GM12864 (cell line): ENCODE results near the gene DDN.

Experiments used
- DNase-seq: peaks from one replicate; pipeline ENCODE4 v3.0.0-alpha.2; 2011; ENCODE audit warnings: low read depth
- H3K4me3 ChIP-seq: 2 replicates; pipeline ENCODE4 v1.5.1; 2011; ENCODE audit warnings: mild to moderate bottlenecking, low read depth, low read length, control low read depth
- CTCF ChIP-seq: IDR thresholded peaks from 2 replicates; pipeline ENCODE4 v1.5.1; 2011; ENCODE audit warnings: low read depth, mild to moderate bottlenecking, moderate library complexity, low read length, control low read depth, inconsistent platforms; ENCODE audit errors: missing control alignments

DDN gene

GRCh38 chr12:49031573-49032161, 32.5 kb upstream of the DDN start:
- H3K4me3 ChIP-seq = no peak overlapping the region
- no peak for TF ChIP-seq CTCF
- DNase-seq = no peak

GRCh38 chr12:49030714-49031572, 31.8 kb upstream of the DDN start:
- no peak for DNase-seq
- no peak for TF ChIP-seq CTCF
- H3K4me3 ChIP-seq = no peak overlapping the region

GRCh38 chr12:49030119-49030518, 30.9 kb upstream of the DDN start:
- DNase-seq = no peak
- no peak overlapping the region for H3K4me3 ChIP-seq
- no peak for TF ChIP-seq CTCF

- DNase-seq = no peak
- no peak overlapping the region for H3K4me3 ChIP-seq
- TF ChIP-seq CTCF = no peak
These were observed 29.6 kb upstream of the DDN start for GRCh38 chr12:49028666-49029275.

GRCh38 chr12:49027846-49028555, 28.8 kb upstream of the DDN start:
- no peak for TF ChIP-seq CTCF
- no peak overlapping the region for H3K4me3 ChIP-seq
- no peak for DNase-seq

GRCh38 chr12:49026678-49027480, 27.7 kb upstream of the DDN start:
- no peak for DNase-seq
- no peak overlapping the region for H3K4me3 ChIP-seq
- no peak for TF ChIP-seq CTCF
